Right ventricle myocardium inferior (tissue), 1 donor: ENCODE data around the gene ZBTB16. TPM values are rescaled to one million over a fixed set of nuclear protein-coding genes. Genes with fewer than 3 reads are reported as not detected.
A peak's percentile ranks its signal among the peaks of the same experiment; 100 is the strongest.

Source experiments
- ATAC-seq: fragments of 200-7000 bp; cut with Tn5 transposase; one replicate; pipeline ENCODE4 v1.9.1; 2020; ENCODE audit warnings: mild to moderate bottlenecking, moderate library complexity
- DNase-seq: peaks from one replicate; pipeline ENCODE4 v3.0.0; 2021; ENCODE audit errors: missing footprints
- intact Hi-C: fragments of 100-400 bp; cut with DNase I; formaldehyde crosslinking; loops from one replicate; pipeline ENCODE4 v1.11.0; 2022
- total RNA-seq: library from RNA; stranded (reverse); fragmentation: NEBNext Ultra II Directional; extraction: Animal tissue kit (Norgen Biotek cat#: 25700); gene quantifications from one replicate; pipeline ENCODE4 v1.2.1, GENCODE V29; 2021
- donor health status: DM: no; HTN: yes; CAD: no; lungs with severe emphysema.

ZBTB16 gene
- total RNA-seq, 1 donor from 2014 or later = 78.1 TPM

- DNase-seq (no peak), ATAC-seq (no peak)
- intact Hi-C loops = no loop called here
Observed at GRCh38 chr11:114153224-114153623, 93.7 kb downstream of the ZBTB16 start.

GRCh38 chr11:114154271-114155047 lies 94.9 kb downstream of the ZBTB16 start:
- DNase-seq = peak; percentile 50
- ATAC-seq = peak; percentile 72
- intact Hi-C loops = no loop called here

- DNase-seq (peak; percentile 59), ATAC-seq (no peak)
- intact Hi-C loops = no loop called here
Observed at GRCh38 chr11:114155116-114155515, 95.6 kb downstream of the ZBTB16 start.

- intact Hi-C loops = no loop called here
- DNase-seq (peak; percentile 62), ATAC-seq (no peak)
Observed at GRCh38 chr11:114156131-114156581, 96.6 kb downstream of the ZBTB16 start.

- DNase-seq = no peak
- no peak for ATAC-seq
- intact Hi-C loops = no loop called here
Observed at GRCh38 chr11:114156782-114157181, 97.3 kb downstream of the ZBTB16 start.

GRCh38 chr11:114157476-114158050 lies 98.1 kb downstream of the ZBTB16 start:
- intact Hi-C loops = no loop called here
- ATAC-seq = no peak
- DNase-seq = peak; percentile 54

- ATAC-seq = no peak
- intact Hi-C loops = no loop called here
- no peak for DNase-seq
Observed at GRCh38 chr11:114158421-114158820, 98.9 kb downstream of the ZBTB16 start.

GRCh38 chr11:114158886-114159285 lies 99.4 kb downstream of the ZBTB16 start:
- intact Hi-C loops = no loop called here
- DNase-seq (peak; percentile 41), ATAC-seq (no peak)

GRCh38 chr11:114159320-114159719 lies 99.8 kb downstream of the ZBTB16 start:
- intact Hi-C loops = no loop called here
- DNase-seq (peak; percentile 65), ATAC-seq (no peak)

GRCh38 chr11:114159802-114160632 lies 100.5 kb downstream of the ZBTB16 start:
- ATAC-seq (peak; percentile 55), DNase-seq (peak; percentile 100)
- intact Hi-C loops = loop anchor here (1.0 to 5.0 kb wide), 2 partner anchors 48 to 101 kb away; partner anchors contain the start of gene ZBTB16

GRCh38 chr11:114160894-114161293 lies 101.4 kb downstream of the ZBTB16 start:
- no peak for DNase-seq
- intact Hi-C loops = loop anchor here (1.0 to 5.0 kb wide), 2 partner anchors 49 to 102 kb away; partner anchors contain the start of gene ZBTB16
- ATAC-seq = no peak

GRCh38 chr11:114161486-114162250 lies 102.2 kb downstream of the ZBTB16 start:
- intact Hi-C loops = loop anchor here (1.0 to 5.0 kb wide), 3 partner anchors 18 to 95 kb away; no protein-coding TSS in a partner anchor
- no peak for DNase-seq
- ATAC-seq = no peak

GRCh38 chr11:114162719-114163123 lies 103.2 kb downstream of the ZBTB16 start:
- DNase-seq = peak; percentile 88
- ATAC-seq = peak; percentile 73
- intact Hi-C loops = loop anchor here (1.0 to 5.0 kb wide), 3 partner anchors 17 to 94 kb away; no protein-coding TSS in a partner anchor

- ATAC-seq (peak; percentile 0), DNase-seq (no peak)
- intact Hi-C loops = loop anchor here (2.0 to 5.0 kb wide), 2 partner anchors 51 to 94 kb away; no protein-coding TSS in a partner anchor
Observed at GRCh38 chr11:114163229-114163631, 103.7 kb downstream of the ZBTB16 start.

GRCh38 chr11:114163830-114164401 lies 104.4 kb downstream of the ZBTB16 start:
- intact Hi-C loops = loop anchor here (2.0 to 5.0 kb wide), 2 partner anchors 52 to 93 kb away; no protein-coding TSS in a partner anchor
- ATAC-seq (peak; percentile 51), DNase-seq (no peak)

- ATAC-seq = no peak
- no peak for DNase-seq
- intact Hi-C loops = loop anchor here (5.0 kb wide), 1 partner anchor 52 kb away; no protein-coding TSS in a partner anchor
Observed at GRCh38 chr11:114164546-114164945, 105.0 kb downstream of the ZBTB16 start.

- intact Hi-C loops = no loop called here
- ATAC-seq (no peak), DNase-seq (no peak)
Observed at GRCh38 chr11:114165326-114166230, 106.1 kb downstream of the ZBTB16 start.
